ENCODE data around the gene WDR7.

DNA sequence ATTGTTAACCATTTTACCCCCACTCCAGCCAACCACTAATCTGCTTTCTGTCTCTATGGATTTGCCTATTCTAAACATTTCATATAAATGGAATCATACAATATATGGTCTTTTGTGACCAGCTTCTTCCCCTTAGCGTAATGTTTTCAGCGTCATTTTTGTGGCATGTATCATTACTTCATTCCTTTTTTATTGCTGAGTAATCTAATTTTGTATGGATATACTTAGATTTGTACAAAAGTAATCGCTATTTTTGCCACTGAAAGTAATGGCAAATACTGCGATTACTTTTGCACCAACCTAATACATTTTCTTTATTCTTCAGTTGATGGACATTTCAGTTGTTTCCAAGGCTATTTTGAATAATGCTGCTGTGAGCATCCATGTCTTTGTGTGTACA, 227.6 kb downstream of the WDR7 start:
- TF ChIP-seq, protein P1, sequence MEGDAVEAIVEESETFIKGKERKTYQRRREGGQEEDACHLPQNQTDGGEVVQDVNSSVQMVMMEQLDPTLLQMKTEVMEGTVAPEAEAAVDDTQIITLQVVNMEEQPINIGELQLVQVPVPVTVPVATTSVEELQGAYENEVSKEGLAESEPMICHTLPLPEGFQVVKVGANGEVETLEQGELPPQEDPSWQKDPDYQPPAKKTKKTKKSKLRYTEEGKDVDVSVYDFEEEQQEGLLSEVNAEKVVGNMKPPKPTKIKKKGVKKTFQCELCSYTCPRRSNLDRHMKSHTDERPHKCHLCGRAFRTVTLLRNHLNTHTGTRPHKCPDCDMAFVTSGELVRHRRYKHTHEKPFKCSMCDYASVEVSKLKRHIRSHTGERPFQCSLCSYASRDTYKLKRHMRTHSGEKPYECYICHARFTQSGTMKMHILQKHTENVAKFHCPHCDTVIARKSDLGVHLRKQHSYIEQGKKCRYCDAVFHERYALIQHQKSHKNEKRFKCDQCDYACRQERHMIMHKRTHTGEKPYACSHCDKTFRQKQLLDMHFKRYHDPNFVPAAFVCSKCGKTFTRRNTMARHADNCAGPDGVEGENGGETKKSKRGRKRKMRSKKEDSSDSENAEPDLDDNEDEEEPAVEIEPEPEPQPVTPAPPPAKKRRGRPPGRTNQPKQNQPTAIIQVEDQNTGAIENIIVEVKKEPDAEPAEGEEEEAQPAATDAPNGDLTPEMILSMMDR (IDR thresholded peaks at IDR 0.05): no peak
- TF ChIP-seq ZFX (IDR thresholded peaks at IDR 0.05; ENCODE audit: borderline replicate concordance): no peak
